ENCODE results near the gene UROC1. TPM values are rescaled to one million over a fixed set of nuclear protein-coding genes. Genes with fewer than 3 reads are reported as not detected.

Gene UROC1
- total RNA-seq, 1 experiment from 2014 or later, result not detected

DNA sequence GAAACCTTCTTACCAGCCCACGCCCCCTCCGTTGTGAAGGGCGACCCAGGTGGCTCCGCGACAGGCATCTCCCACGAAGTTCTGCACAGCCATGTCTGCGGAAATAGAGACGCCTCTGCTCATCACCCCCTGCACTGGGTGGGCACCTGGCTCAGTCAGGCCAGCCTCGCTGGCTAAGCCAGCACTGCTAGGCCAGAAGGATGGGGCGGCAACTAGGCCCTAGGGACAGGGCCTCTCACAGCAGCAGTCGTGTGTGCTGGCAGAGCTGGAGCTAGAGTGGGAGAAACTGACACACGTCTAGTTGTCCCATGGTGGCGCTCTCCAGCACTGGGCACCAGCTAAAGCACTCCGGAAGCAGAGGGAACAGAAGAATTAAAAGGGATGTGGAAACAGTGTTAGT lies 29.4 kb downstream of the UROC1 start:
- no peaks in the 10 kb centered on the region for H3K79me2 ChIP-seq (ENCODE audit: insufficient read depth, low read length)
- no peak for DNase-seq
- H3T11ph ChIP-seq (ENCODE audit: low read length), result no peak overlapping the region
- no peak overlapping the region for H2BK20ac ChIP-seq (ENCODE audit: low read depth, low read length, poor library complexity, severe bottlenecking)
- H3K79me1 ChIP-seq (ENCODE audit: insufficient read depth, low read depth, low read length, poor library complexity, severe bottlenecking), result no peaks in the 10 kb centered on the region
- H3K23ac ChIP-seq (ENCODE audit: insufficient read length, low read depth, low read length), result no peak overlapping the region
- WGBS (ENCODE audit: extremely low coverage, insufficient read length, low lambda C conversion rate), result no CpG with 5 or more reads among the region's 14 CpGs
- no peak overlapping the region for H4K91ac ChIP-seq (ENCODE audit: insufficient read length, low read depth, low read length)
- Mint-ChIP-seq H3K27ac (no peak overlapping the region), H3K27me3 (ENCODE audit: low read depth) (peaks cover 5% of the 10 kb centered on the region; the same call in 1 of the 2 replicates), H3K36me3 (ENCODE audit: insufficient read depth in 1 of 3, low read depth in 3 of 3) (no peaks in the 10 kb centered on the region), H3K9me3 (no peaks in the 10 kb centered on the region; a peak in 1 of 5 replicates), H3K4me1 (peaks cover 29 to 37% of the 10 kb centered on the region in 2 experiments), H3K4me3 (no peak overlapping the region)
- no peaks in the 10 kb centered on the region for H3K9me3 ChIP-seq (ENCODE audit: control insufficient read depth, low read depth, low read length)
- no peak overlapping the region for H3K18ac ChIP-seq (ENCODE audit: insufficient read length, low read depth, low read length)
- H2BK15ac ChIP-seq (ENCODE audit: low read depth, low read length), result no peak overlapping the region
- no peak overlapping the region for H3K4ac ChIP-seq (ENCODE audit: low read depth, low read length)
- no peak overlapping the region for H3K56ac ChIP-seq (ENCODE audit: insufficient read length, low read depth, low read length)
- H4K20me1 ChIP-seq (ENCODE audit: control insufficient read depth, insufficient read depth, insufficient read length), result no peaks in the 10 kb centered on the region
- no peak overlapping the region for H3K9ac ChIP-seq (ENCODE audit: extremely low read depth, insufficient read length, low read length)
- no peak overlapping the region for H4K8ac ChIP-seq (replicated peaks; ENCODE audit: insufficient read length, low read depth, low read length)
- H4K5ac ChIP-seq (ENCODE audit: insufficient read length, low read depth, low read length), result no peak overlapping the region
- H2AFZ ChIP-seq (ENCODE audit: low read length), result no peak overlapping the region
- H3K27me3 ChIP-seq (ENCODE audit: insufficient read depth, low read length), result no peaks in the 10 kb centered on the region
- H2AK5ac ChIP-seq (ENCODE audit: insufficient read length, low read length), result no peak overlapping the region
- TF ChIP-seq, protein P1, sequence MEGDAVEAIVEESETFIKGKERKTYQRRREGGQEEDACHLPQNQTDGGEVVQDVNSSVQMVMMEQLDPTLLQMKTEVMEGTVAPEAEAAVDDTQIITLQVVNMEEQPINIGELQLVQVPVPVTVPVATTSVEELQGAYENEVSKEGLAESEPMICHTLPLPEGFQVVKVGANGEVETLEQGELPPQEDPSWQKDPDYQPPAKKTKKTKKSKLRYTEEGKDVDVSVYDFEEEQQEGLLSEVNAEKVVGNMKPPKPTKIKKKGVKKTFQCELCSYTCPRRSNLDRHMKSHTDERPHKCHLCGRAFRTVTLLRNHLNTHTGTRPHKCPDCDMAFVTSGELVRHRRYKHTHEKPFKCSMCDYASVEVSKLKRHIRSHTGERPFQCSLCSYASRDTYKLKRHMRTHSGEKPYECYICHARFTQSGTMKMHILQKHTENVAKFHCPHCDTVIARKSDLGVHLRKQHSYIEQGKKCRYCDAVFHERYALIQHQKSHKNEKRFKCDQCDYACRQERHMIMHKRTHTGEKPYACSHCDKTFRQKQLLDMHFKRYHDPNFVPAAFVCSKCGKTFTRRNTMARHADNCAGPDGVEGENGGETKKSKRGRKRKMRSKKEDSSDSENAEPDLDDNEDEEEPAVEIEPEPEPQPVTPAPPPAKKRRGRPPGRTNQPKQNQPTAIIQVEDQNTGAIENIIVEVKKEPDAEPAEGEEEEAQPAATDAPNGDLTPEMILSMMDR (conservative IDR thresholded peaks at IDR 0.05), result peak; percentile 34; the same call in 2 of the 3 replicates
- H2BK120ac ChIP-seq (ENCODE audit: low read depth, low read length, poor library complexity, severe bottlenecking), result no peak overlapping the region
- no peak overlapping the region for H2BK5ac ChIP-seq (ENCODE audit: insufficient read length, low read length)
- no peak overlapping the region for H3K27ac ChIP-seq (ENCODE audit: insufficient read length, low read depth, low read length)
- no peak overlapping the region for H3K4me2 ChIP-seq (ENCODE audit: insufficient read depth, insufficient read length, low read length)
- H2BK12ac ChIP-seq (ENCODE audit: insufficient read length, low read depth, low read length), result no peak overlapping the region
- H3K23me2 ChIP-seq (ENCODE audit: insufficient read length, low read depth, low read length, poor library complexity, severe bottlenecking), result no peaks in the 10 kb centered on the region
- no peak overlapping the region for H3K14ac ChIP-seq (ENCODE audit: insufficient read depth, low read length)
- H3K4me1 ChIP-seq (ENCODE audit: insufficient read depth, low read length), result peaks cover 8% of the 10 kb centered on the region; the same call in 1 of the 2 replicates
